Measurements from ENCODE around the gene ZFR. TPM values are rescaled to one million over a fixed set of nuclear protein-coding genes. Genes with fewer than 3 reads are reported as not detected.

Gene ZFR
- polyA plus RNA-seq, 2 of the 4 experiments (the other 2 are of a cell fraction), result 65.6 to 107 TPM

- ChIA-PET POLR2A (interaction anchor here (0.6 kb wide), 1 partner anchor 45 kb away, joined by 3 read pairs; no protein-coding TSS in a partner anchor), CTCF (interaction anchor here (0.6 to 5.6 kb wide), 67 partner anchors 8 to 955 kb away, joined by 3 to 110 read pairs (median 4); no protein-coding TSS in a partner anchor)
- DNase-seq (ENCODE audit: low read depth in 1 of 2, low spot score in 1 of 2) (peak; percentile 80), FAIRE-seq (no peak), ATAC-seq (peak; percentile 96 to 98)
- H3K9me3 ChIP-seq, result no peaks in the 10 kb centered on the region
- H3K4me1 ChIP-seq, result peaks cover 3% of the 10 kb centered on the region; the same call in 1 of the 3 replicates
- H3K4me3 ChIP-seq, result no peak overlapping the region
- 0 out of 6 replicates have a peak overlapping the region, but pooled peaks of 1 of the 2 experiments have one; percentile 34 for H3K27ac ChIP-seq
- TF ChIP-seq EHF (CRISPR knock-in tag; IDR thresholded peaks at IDR 0.05), result no peak
- TF ChIP-seq USF2 (IDR thresholded peaks at IDR 0.05), result no peak
- TF ChIP-seq ESRRA (IDR thresholded peaks at IDR 0.05; ENCODE audit: borderline replicate concordance, low read length), result no peak
- peak; percentile 79 for TF ChIP-seq CTCF (IDR thresholded peaks at IDR 0.05)
- TF ChIP-seq ZFP36 (IDR thresholded peaks at IDR 0.05; ENCODE audit: borderline replicate concordance, partially characterized antibody), result peak; percentile 68
- peak; percentile 77 for TF ChIP-seq SMC3 (IDR thresholded peaks at IDR 0.05)
- peak; percentile 86 to 93 for TF ChIP-seq RAD21 (conservative IDR thresholded peaks at IDR 0.05 in 1 of 2, IDR thresholded peaks at IDR 0.05 in 1 of 2)
- WGBS (ENCODE audit: missing lambda C conversion rate), result 17% methylated on average over 10 of the region's 10 CpGs
- H3K4me2 ChIP-seq, result no peak overlapping the region; the same call in 2 of the 3 replicates
Observed at GRCh38 chr5:32329395-32329834, 115.1 kb downstream of the ZFR start.

- H3K4me3 ChIP-seq, result no peak overlapping the region
- H3K9me3 ChIP-seq, result 0 out of 3 replicates have a peak, but pooled peaks cover 4% of the 10 kb centered on the region
- CTCF ChIA-PET, result no interaction called here
- TF ChIP-seq ESRRA (IDR thresholded peaks at IDR 0.05; ENCODE audit: borderline replicate concordance, low read length) (no peak), HOXB13 (CRISPR knock-in tag; IDR thresholded peaks at IDR 0.05; ENCODE audit: low read depth) (no peak), PBX3 (IDR thresholded peaks at IDR 0.05) (no peak), HOXB5 (CRISPR knock-in tag; IDR thresholded peaks at IDR 0.05) (no peak), FOSB (CRISPR knock-in tag; IDR thresholded peaks at IDR 0.05) (no peak), ZC3H11A (IDR thresholded peaks at IDR 0.05) (no peak), BCL3 (IDR thresholded peaks at IDR 0.05) (no peak), USF2 (IDR thresholded peaks at IDR 0.05) (no peak), HMGXB4 (CRISPR knock-in tag; IDR thresholded peaks at IDR 0.05; ENCODE audit: borderline replicate concordance) (no peak), POLR2A (IDR thresholded peaks at IDR 0.05; ENCODE audit: low read length) (no peak), HEYL (CRISPR knock-in tag; IDR thresholded peaks at IDR 0.05) (no peak), NR3C1 (IDR thresholded peaks at IDR 0.05) (no peak), NPAS2 (CRISPR knock-in tag; IDR thresholded peaks at IDR 0.05; ENCODE audit: borderline replicate concordance) (no peak), RAD21 (conservative IDR thresholded peaks at IDR 0.05 in 1 of 2, IDR thresholded peaks at IDR 0.05 in 1 of 2) (no peak)
- WGBS (ENCODE audit: missing lambda C conversion rate), result 68% methylated on average over 3 of the region's 3 CpGs
- POLR2A ChIA-PET, result no interaction called here
- no peak for DNase-seq (ENCODE audit: low read depth in 1 of 2, low spot score in 1 of 2)
- H3K27ac ChIP-seq, result peak overlapping the region in 1 of 2 experiments; percentile 21; a peak in 1 of 6 replicates
- FAIRE-seq, result no peak
- peaks cover 3% of the 10 kb centered on the region; the same call in 1 of the 3 replicates for H3K4me1 ChIP-seq
- no peak overlapping the region for H3K4me2 ChIP-seq
- no peak for ATAC-seq
Observed at GRCh38 chr5:32326216-32326772, 118.2 kb downstream of the ZFR start.

Data from A549 (cell line).